HG03439 (cell line): Measurements from ENCODE around the gene TRMO.

Experiments
- ATAC-seq: cut with Tn5 transposase; IDR thresholded peaks from one replicate; pipeline ENCODE4 v1.9.1; 2021; ENCODE audit warnings: mild to moderate bottlenecking, moderate library complexity; ENCODE audit not compliant: unreplicated experiment

The TRMO gene

DNA sequence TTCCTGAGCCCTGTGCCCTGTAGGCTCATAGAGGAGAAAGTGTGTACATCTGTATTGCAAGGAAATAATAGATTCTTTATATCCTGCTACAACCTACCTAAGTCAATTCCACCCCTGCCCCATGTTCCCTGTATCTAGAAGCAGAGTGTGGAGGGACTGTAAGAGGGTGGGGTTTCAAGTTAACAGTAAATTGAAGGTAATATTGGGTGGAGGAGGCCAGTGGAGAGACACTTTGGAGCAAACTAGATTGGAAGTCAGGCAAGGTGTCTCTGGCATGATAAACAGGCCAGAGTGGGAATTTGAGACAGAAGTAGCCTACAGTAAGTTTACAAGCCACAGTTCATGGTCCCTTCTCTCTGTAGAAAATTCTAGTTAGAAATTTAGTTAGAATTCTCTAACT lies 17.9 kb upstream of the TRMO start:
- no peak for ATAC-seq

DNA sequence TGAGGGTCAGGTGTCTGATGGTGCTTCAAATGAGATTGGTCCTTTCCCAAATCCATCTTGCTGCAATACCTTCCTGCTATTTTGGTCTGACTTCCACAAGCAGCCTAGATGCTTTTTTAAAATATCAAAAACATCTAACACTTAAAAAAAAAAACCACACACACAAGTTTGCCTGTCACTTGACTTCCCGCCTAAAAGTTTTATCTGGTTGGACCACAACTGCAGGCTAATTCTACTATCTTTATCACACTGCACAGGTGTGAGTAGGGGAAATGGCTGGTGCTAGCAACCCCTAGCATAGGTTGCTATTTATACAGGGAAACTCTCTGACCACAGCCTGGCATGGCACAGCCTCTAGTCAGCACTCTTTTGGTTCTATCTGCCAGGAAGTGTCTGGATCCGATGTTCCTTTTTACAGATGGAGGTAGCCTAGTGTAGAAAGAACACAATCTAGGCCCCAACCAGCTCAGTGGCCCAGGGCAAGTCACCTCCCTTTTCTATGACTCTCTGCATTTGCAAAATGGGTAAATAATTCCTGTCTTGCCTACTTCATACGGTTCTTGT lies 15.9 kb upstream of the TRMO start, which contains the start of gene HEMGN:
Gene HEMGN (minus strand): TSS at position 92 of the 564 bp plus-strand sequence. CDS start 36 bp downstream, at position 56.
- ATAC-seq = no peak

DNA sequence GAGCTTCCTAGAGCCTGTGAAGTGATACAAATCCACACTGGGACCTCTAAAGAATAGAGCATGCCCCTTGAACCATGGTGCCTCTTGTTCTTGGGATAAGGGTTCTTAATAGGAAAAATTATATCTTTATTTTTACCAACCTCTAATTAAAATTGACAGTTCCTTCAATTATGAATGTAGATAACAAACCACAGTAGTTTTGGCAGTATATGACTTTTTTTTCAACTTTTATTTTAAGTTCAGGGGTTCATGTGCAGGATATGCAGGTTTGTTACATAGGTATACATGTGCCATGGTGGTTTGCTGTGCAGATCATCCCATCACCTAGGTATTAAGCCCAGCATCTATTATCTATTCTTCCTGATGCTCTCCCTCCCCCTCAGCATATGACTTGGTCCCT lies 14.7 kb upstream of the TRMO start:
- ATAC-seq = no peak

DNA sequence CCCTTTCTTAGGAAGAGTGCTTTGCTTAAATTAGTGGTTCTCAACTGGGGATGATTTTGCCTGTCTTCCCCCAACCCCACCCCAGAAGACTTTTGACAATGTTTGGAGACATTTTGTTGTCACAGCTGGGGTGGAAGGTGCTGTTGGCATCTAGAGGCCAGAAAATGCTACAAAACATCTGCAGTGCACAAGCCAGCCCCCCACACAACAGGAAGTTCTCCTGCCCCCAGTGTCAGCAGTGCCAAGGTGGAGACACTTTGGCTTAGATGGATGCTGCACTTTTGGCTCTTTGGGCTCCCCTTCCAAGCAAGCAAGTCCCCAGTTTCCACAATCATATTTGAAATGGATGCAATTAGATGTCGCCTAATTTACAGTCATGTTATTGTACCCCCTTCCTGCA lies 13.0 kb upstream of the TRMO start:
- no peak for ATAC-seq

DNA sequence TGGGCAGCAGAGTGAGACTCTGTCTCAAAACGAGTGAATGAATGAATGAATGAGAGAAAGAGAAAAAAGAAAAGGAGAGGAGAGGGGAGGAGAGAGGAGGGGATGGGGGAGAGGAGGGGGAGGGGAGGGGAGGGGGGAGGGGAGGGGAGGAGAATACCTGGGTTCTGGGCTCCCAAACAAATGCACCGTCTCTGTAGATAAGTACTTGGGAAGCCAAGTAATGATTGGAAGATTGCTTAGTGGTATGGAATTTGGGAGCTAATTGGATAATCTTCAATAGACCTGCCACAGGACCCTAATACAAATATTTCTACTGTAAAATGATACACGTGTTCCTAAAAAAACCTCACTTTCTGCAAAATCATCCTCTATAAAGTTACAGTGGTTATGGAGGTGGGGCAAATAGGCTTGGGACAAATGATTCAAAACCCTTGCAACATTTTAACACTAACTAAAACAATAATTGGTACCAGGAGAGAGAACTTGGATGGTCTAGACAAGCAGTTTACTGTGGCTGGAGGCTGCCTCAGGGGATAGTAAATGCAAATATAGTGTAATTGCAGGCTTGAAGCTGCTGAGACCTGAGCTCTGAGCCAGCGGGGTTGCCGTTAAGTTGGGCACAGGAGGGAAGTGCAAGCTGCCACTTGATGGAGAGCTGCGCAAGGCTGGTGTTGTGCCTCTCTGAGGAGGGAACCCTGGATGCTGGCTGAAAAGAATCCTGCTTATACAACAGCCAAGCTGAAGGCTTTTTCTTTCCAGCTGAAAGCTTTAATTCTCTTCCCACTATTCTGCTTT lies 12.2 kb upstream of the TRMO start:
- ATAC-seq = no peak

DNA sequence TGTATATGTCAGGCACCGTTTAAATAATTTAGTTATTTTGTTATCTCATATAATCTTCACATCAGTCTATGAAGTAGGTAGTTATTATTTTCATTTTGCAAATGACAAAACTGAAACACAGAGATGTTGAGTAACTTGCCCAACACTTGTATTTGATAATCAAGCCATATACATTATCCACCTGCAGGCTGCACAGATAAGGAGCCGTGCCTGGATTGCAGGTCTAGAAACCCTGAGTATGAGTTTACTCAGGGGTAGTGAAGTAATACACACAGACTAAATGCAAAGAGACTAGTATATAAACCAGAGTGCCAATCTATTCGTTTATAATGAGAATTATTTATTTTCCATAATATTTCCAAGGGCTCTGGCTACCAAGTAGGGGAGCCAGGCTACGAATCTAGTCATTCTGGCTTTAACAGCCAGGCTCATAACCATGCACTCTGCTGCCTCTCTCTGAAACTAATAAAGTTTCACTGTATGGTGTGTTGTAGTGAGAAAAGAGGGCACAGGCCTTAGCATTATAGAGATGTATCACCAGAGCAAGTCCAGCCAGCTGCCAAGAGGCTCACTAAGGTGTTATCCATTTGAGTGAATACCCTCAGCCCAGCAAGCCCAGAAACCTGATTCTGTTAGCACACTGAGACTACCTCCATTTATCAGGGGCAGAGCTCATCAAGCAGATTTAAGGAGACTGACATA lies 11.1 kb upstream of the TRMO start:
- ATAC-seq = no peak

DNA sequence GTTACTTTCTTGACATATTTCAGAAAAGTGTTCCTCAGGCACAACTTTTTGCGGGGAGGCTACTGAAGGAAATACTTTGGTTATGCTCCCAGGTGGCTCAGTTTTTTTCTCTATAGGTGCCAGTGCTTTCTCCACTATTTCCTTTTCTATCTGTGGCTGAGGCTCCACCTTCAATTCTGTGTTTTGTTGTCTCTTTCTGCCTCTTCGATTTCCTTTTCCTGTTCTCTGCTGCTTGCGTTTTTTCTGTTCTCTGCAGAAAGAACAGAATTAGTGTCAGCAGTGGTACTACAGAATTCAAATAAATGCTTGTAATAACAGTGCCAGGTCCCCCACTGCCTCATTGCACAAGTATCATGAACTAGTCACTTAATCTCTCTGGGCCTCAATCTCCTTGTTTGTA lies 8.7 kb upstream of the TRMO start:
- no peak for ATAC-seq

DNA sequence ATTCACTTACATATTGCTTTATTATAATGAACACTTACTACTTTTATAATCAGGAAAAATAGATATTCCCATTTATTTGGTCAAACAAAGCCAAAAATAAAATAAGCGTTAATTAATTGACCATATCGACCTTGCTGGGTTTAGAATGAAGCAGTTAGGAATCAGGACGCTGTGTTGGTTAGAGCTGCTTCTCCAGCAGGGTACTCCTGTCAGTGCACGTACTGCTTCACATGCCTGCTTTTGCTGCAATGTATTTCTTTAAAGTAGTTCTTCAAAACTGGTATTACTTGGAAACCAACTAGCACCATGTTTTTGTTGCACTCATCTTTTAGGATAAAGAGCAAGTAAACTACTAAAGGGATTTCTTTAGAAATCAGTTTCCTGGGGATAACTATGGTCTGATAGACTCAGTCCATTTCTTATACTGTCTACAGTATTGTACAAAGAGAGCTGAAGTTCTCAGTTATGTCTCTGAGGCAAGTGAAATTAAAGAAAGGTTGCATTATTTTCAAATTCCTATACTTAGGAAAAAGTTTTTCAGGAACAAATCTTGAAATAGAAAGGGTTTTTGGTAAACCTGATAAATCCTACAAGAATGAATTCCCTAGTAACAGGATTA lies 6.8 kb upstream of the TRMO start:
- ATAC-seq = no peak

DNA sequence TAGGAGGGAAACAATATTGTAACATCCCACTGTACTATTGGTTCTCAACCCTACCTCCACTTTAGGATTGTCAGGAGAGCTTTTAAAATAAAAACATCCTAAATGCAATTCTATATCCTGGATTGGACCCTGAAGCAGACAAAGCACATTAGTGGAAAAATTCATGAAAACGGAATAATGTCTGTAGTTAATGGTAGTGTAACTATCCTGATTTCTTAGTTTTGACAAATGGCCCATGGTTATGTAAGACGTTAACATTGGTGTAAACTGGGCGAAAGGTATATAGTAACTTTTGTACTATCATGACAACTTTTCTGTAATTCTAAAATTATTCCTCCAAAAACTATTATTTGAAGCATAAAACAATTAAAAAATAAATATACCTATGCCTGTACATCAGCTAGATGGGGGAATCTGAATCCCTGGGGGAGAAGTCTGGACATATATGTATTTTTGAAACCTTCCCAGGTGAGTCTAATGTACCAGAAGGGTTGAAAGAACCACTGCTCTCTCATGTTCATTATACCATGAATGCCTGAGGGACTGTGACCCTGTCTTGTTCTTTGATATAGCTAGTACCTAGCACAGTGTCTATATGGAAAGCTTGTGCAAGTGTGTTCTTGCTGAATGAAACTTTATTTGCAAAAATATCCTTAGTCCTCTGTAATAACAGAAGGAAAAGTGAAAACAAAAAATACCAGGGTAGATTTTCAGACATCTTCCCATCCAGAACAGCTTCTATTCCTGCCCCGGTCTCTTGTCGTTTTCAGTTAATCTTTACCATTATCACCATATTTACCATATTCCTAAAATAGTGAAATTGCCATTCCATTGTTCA lies 3.4 kb upstream of the TRMO start:
- ATAC-seq = no peak

DNA sequence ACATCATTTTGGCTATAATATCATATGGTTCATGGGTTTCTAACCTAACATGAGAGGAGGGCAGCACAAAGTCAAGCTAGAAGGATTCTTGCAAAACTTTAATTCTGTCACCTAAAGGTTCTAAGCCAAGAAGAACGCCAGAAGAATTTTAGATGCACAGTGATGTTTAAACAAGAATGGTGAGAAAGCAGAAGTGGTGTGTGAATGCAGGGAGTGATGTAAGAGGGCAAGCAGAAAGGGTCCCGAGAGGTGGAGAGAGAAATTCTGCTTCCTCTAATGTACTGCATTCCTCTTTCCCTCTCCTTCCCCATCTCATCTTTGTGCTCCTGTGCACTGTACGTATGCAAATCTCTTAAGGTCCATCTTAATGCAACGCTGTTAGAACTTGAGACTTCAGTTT lies 2.1 kb upstream of the TRMO start:
- no peak for ATAC-seq

DNA sequence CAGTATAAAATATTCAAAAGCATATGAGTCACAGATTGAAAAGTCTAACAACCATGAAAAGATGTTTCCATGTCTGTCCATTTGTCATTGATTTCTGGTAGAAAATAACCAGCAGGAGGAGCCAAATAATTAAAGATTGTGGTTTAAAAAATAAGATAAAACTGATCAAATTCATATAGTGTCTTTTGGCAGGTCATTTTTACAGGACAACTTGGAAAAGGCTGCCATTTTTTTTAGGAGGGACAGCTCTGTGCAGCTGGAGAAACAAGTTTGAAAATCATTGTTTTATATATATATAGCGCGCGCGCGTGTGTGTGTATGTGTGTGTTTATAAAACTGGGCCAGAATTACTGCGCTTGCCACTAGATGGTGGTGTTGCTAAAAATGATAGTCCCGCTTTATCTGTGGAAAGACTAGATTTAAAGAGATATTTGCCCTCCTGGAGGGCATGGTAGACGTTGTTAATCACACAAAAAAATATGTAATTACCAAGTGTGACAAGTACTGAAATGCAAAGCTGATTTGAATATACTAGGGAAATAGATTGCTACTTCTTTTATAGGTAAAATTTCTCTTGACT lies 1.3 kb upstream of the TRMO start:
- peak; percentile 31 for ATAC-seq

DNA sequence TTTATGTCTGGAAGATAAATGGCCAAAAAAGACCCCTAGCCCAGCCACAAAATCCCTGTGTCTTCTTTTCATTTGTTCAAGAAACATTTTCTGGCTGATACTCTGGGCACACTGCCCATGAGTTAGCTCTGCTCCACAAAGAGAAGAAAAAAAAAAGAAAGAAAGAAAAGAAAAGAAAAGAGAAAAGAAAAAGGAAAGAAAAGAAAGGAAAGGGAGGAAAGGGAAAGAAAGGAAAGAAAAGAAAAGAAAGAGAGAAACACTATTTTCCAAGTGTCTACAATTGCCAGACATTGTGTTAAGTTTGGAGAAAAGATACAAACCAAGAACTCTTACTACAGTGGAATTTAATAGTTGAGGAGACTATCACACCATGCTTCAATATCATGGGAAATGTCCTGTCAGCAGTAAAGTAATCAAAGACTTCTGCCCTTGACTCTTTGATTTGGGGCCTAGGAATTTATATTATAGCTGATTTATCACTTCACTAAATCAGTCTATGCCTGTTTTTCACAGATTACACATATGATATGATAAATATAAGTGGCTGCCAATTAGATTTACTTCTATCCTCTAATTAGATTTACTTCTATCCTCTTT lies 3.0 kb downstream of the TRMO start:
- no peak for ATAC-seq

DNA sequence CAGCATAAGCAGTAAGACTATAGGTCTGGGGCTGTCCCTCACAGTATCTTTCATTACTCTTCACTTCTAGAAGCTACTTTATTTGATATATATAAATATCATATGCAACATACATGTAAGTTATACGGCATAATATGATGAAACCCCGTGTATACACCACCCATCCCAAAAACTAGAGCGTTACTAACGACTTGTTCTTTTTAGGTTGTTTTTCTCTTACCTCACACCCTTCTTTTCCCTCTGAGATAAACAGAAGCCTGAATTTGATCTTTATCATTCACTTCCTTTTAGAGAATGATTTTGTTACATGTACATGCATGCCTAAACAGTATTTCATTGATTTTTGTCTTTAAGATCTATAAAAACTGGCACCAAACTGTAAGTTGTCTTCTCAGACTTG lies 3.7 kb downstream of the TRMO start:
- ATAC-seq = no peak

DNA sequence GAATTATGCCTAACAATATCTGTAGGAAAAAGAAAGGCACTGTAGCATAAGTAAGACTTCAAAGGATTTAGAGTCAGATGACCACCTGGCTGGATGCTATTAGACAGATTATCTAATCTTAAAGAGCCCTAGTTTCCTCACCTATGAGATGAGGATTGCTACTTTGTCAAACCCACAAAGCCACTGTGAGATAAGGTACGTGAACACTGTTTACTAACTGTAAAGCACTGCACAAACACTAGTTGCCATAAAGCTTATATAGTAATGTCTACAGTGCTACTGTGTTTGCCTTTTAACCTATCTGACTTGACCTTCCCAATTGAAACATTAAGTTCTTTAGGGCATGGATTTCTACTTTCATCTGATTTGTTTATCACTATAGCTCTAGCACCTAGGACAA lies 10.3 kb downstream of the TRMO start:
- ATAC-seq = no peak

DNA sequence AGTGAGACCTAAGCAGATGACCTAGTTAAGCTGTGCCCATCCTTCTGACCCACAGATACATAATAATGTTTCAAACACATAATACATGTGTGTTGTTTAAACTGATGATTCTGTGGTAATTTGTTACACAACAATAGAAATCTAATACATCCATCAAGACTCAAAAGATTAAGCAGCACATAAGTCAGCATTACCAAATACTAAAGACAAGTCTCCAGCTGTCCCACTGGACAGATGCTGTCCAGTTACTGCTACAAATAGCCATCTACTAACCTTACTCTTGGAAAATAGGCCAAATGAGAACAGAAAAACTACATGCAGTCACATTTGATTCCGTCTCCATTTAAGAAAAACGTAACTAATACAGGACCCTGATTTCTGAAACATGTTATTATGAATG lies 10.8 kb downstream of the TRMO start:
- no peak for ATAC-seq

DNA sequence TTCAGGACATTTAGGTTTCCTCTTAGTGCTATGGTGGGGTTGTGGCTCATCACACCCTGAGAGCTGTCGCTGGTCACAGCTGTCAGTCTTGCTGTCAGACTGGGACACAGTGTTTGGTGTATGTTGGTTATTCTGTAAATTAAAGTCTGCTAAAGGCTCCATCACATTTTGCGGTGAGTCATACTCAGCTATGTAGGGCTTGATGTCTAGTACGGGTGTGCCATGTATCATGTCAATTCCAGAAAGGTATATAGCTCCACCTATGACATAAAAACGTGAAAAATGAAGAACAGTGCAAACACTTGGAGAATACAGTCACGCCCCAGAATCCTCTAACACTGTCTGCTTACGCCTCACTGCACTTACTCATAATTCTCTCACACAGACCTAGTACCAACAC lies 11.9 kb downstream of the TRMO start:
- no peak for ATAC-seq

DNA sequence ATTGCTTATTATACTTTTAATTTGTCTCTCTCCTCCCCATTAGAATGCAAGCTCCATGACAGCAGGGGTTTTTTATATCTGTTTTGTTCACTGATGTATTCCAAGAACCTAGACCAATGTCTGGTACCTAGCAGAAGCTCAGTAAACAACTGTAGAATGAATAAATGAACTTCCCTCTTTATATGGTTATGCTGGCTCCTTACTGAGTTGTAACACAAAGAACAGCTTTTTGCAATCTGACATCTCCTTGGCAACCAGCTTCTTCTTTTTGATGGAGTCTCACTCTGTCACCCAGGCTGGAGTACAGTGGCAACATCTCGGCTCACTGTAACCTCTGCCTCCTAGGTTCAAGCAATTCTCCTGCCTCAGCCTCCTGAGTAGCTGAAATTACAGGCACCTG lies 13.6 kb downstream of the TRMO start:
- ATAC-seq = no peak

DNA sequence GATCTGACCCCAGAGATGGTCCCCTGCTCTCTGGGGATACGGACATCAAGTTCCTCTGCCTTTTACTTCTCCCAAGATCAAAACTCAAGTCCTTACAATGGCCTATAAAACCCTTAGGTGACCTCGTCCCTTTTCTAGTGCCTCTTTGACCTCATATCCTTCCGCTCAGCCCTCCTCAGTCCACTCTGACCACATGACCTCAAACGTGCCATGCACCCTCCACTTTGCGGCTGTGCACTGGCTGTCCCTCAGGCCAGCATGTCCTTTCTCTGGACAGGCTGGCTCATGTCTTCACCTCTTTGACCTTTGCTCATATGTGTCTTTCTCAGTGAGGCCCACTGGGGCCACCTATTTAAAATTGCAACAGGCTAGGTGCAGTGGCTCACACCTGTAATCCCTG lies 14.7 kb downstream of the TRMO start:
- no peak for ATAC-seq

DNA sequence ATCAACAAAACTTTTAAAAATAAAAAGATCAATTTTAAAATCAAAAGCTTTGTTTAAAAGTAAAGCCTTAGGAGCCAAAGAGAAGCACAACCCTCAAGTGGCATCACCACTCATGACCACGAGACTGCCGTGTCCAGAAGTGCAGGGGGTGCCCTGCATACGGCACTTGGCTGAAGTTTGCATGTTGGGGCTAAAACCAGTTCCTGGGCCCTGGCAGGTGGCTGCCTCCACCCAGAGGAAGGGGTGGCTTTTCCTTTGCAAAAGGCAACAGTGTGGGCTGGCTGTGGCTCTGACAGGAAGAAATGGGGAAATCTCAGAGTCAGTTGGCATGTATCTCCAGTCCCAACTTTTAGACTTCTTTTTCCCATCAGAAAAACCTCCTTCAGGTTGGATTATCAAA lies 15.3 kb downstream of the TRMO start:
- no peak for ATAC-seq

DNA sequence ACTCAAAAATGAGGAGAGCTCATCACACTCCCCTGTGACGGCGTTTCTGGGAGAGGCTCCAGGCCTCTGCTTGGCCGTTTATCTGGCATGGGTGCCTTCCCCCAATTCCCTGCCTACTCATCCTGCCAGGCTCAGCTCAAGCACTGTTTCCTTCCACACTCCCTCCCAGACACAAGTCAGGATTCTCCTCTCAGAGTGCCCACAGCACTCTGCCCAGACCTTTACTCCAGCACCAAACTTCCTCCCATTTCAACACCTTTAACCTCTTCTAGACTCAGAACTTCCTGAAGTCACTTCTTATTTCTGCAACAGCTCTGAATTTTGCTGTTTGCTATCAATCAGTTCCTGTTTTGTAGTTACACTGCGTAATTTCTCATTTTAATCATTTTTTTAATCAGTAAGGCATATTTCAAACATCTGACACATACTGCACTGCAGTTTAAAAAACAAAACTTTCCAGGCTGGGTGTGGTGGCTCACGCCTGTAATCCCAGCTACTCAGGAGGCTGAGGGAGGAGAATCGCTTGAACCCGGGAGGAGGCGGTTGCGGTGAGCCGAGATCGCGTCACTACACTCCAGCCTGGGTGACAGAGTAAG lies 16.0 kb downstream of the TRMO start:
- no peak for ATAC-seq
